Endothelial cell of umbilical vein (primary cell): ENCODE measurements around the gene TPK1. TPM values are rescaled to one million over a fixed set of nuclear protein-coding genes. Genes with fewer than 3 reads are reported as not detected.

Source experiments
- BruUV-seq: library from RNA; stranded (reverse); fragments of 400-500 nt; replicated peaks from 2 replicates; lab custom pipeline; 2021; lab: Mats Ljungman, UMichigan
- CTCF ChIA-PET: fragments of 300-600, 350-600 bp; sonication (Branson Sonifier 250); formaldehyde crosslinking; loops from one replicate; lab custom pipeline; 2021; ENCODE audit warnings: antibody characterized with exemption, inconsistent platforms; lab: Charles Lee
- POLR2A ChIA-PET: fragments of 300-600, 350-600 bp; sonication (Branson Sonifier 250); formaldehyde crosslinking; loops from one replicate; lab custom pipeline; 2021; ENCODE audit warnings: antibody characterized with exemption, inconsistent platforms; lab: Charles Lee
- DNase-seq: peaks from one replicate; pipeline ENCODE4 v3.0.0-alpha.2; 2011; ENCODE audit warnings: low read depth, low spot score
- FAIRE-seq: peaks from 2 replicates; lab custom pipeline; 2011; peaks lifted over from hg19 to GRCh38; lab: Jason Lieb, UNC
- H2AFZ ChIP-seq: 2 replicates; pipeline ENCODE4 v1.6.0; 2012; ENCODE audit warnings: low read depth, low read length, control low read depth, inconsistent platforms
- H3K27ac ChIP-seq: 2 replicates; pipeline ENCODE4 v1.5.1; 2011; ENCODE audit warnings: low read depth, mild to moderate bottlenecking, control low read depth, low read length, moderate library complexity; ENCODE audit not compliant: insufficient read depth
- H3K27me3 ChIP-seq, 2 experiments: 2 replicates each; pipeline versions ENCODE4 v1.6.0 to v1.6.1; 2011; ENCODE audit warnings: low read length in 2 of 2, mixed read lengths in 1 of 2; ENCODE audit not compliant: control insufficient read depth in 2 of 2, insufficient read depth in 2 of 2
- H3K36me3 ChIP-seq, 2 experiments: 2 replicates in 1 of 2; 3 replicates in 1 of 2; pipeline ENCODE4 v1.5.1; 2011; ENCODE audit warnings: low read length in 2 of 2, mild to moderate bottlenecking in 1 of 2, moderate library complexity in 1 of 2; ENCODE audit not compliant: control insufficient read depth in 2 of 2, insufficient read depth in 2 of 2; ENCODE audit errors: extremely low read depth in 1 of 2
- H3K4me1 ChIP-seq: 3 replicates; pipeline ENCODE4 v1.5.1; 2011; ENCODE audit warnings: mild to moderate bottlenecking, low read length; ENCODE audit not compliant: control insufficient read depth, insufficient read depth; ENCODE audit errors: extremely low read depth
- H3K4me2 ChIP-seq: 2 replicates; pipeline ENCODE4 v1.6.1; 2011; ENCODE audit warnings: low read length, control low read depth, mixed read lengths; ENCODE audit not compliant: insufficient read depth
- H3K4me3 ChIP-seq, 3 experiments: fragments of 200-600 bp in 1 of 3; sonication (generic), shearing (Covaris generic) in 1 of 3; replicated peaks in 1 of 3; 2 replicates each; pipeline ENCODE4 v1.5.1; 2011 to 2016; ENCODE audit warnings: control low read depth in 3 of 3, low read length in 3 of 3, mild to moderate bottlenecking in 2 of 3, inconsistent platforms in 1 of 3, low read depth in 1 of 3, moderate library complexity in 1 of 3; ENCODE audit not compliant: insufficient read depth in 1 of 3
- H3K79me2 ChIP-seq: 2 replicates; pipeline ENCODE4 v1.6.0; 2012; ENCODE audit warnings: low read length, inconsistent platforms; ENCODE audit not compliant: control insufficient read depth, insufficient read depth
- H3K9ac ChIP-seq: replicated peaks from 2 replicates; pipeline ENCODE3; 2011; ENCODE audit warnings: low read length, control low read depth; ENCODE audit not compliant: insufficient read depth; ENCODE audit errors: extremely low read depth
- H3K9me1 ChIP-seq: replicated peaks from 3 replicates; pipeline ENCODE4 v1.6.0; 2011; ENCODE audit warnings: mild to moderate bottlenecking, low read length; ENCODE audit not compliant: control insufficient read depth, insufficient read depth; ENCODE audit errors: extremely low read depth
- H3K9me3 ChIP-seq: replicated peaks from 2 replicates; pipeline ENCODE4 v1.5.1; 2012; ENCODE audit warnings: low read length, inconsistent platforms; ENCODE audit not compliant: control insufficient read depth, insufficient read depth
- H4K20me1 ChIP-seq: replicated peaks from 2 replicates; pipeline ENCODE3; 2011; ENCODE audit warnings: mild to moderate bottlenecking, low read length; ENCODE audit not compliant: control insufficient read depth, insufficient read depth; ENCODE audit errors: extremely low read depth
- CTCF ChIP-seq, 2 donors: IDR thresholded peaks; 1 replicate in 1 of 2; 2 replicates in 1 of 2; pipeline ENCODE4 v1.5.1; 2011; ENCODE audit warnings: low read length in 2 of 2, mild to moderate bottlenecking in 2 of 2, moderate library complexity in 2 of 2, control low read depth in 1 of 2, inconsistent platforms in 1 of 2, low read depth in 1 of 2; ENCODE audit not compliant: insufficient read depth in 1 of 2; ENCODE audit errors: extremely low read depth in 1 of 2
- EZH2 ChIP-seq: IDR thresholded peaks from 2 replicates; pipeline ENCODE4 v1.6.1; 2012; ENCODE audit warnings: borderline replicate concordance, low read depth, mild to moderate bottlenecking, moderate library complexity, low read length, inconsistent platforms; ENCODE audit not compliant: severe bottlenecking
- FOS ChIP-seq: IDR thresholded peaks from 2 replicates; pipeline ENCODE4 v1.6.1; 2011; ENCODE audit warnings: mild to moderate bottlenecking, low read length, moderate library complexity, borderline replicate concordance; ENCODE audit not compliant: insufficient read depth
- GATA2 ChIP-seq: IDR thresholded peaks from 2 replicates; pipeline ENCODE4 v1.7.0; 2011; ENCODE audit warnings: low read depth, mild to moderate bottlenecking, moderate library complexity, mixed read lengths, low read length; ENCODE audit not compliant: insufficient read length, insufficient read depth
- JUN ChIP-seq: IDR thresholded peaks from 2 replicates; pipeline ENCODE4 v1.6.1; 2011; ENCODE audit warnings: borderline replicate concordance, low read depth; ENCODE audit not compliant: insufficient read length, insufficient read depth
- MAX ChIP-seq: IDR thresholded peaks from 2 replicates; pipeline ENCODE4 v1.6.1; 2011; ENCODE audit not compliant: insufficient read depth, insufficient read length
- MYC ChIP-seq: IDR thresholded peaks from one replicate; pipeline ENCODE4 v1.6.1; 2011; ENCODE audit warnings: mild to moderate bottlenecking, low read depth, low read length
- POLR2A ChIP-seq: IDR thresholded peaks from 2 replicates; pipeline ENCODE4 v1.6.1; 2012; ENCODE audit warnings: low read depth, mild to moderate bottlenecking, control low read depth, low read length
- POLR2AphosphoS5 ChIP-seq: IDR thresholded peaks from 2 replicates; pipeline ENCODE4 v1.6.1; 2012; ENCODE audit warnings: low read depth, mild to moderate bottlenecking, control low read depth, low read length, moderate library complexity; ENCODE audit not compliant: insufficient read depth
- dilution Hi-C: fragments of 300-500 bp; cut with MboI; formaldehyde crosslinking; loops from one replicate; pipeline ENCODE4 v1.15.0; 2019; ENCODE audit warnings: low sequenced_read_pairs; ENCODE audit not compliant: extremely low pct_ligation_motif_present
- intact Hi-C: fragments of 100-400 bp; cut with micrococcal nuclease; formaldehyde crosslinking; loops from one replicate; pipeline ENCODE4 v1.10.0; 2022
- polyA plus RNA-seq, 4 experiments: library from polyadenylated mRNA; depleted of rRNA in 3 of 4; stranded (reverse) in 3 of 4; unstranded in 1 of 4; fragments of >200 nt; gene quantifications; 2 replicates each; pipeline versions ENCODE4 v1.2.1 to v1.2.3, GENCODE V29; 2011 to 2012; ENCODE audit warnings: missing spikeins in 1 of 4
- total RNA-seq: library from RNA; stranded (reverse); gene quantifications from 2 replicates; pipeline ENCODE4 v1.2.3, GENCODE V29; 2021

The TPK1 gene
- total and polyA plus RNA-seq, 2 donors (not counting 3 experiments of a cell fraction or from before 2014, with no cell fraction given): 7.5 to 9.3 TPM

DNA sequence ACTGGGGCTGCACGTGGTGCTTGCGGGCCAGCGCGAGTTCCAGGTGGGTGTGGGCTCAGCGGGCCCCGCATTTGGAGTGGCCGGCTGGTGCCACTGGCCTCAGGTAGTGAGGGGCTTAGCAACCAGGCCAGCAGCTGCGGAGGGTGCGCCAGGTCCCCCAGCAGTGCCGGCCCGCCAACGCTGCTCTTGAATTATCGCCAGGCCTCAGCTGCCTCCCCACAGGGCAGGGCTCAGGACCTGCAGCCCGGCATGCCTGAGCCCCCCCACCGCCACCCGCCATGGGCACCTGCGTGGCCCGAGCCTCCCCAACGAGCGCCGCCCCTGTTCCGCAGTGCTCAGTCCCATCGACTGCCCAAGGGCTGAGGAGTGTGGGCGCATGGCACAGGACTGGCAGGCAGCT is 185.4 kb downstream of the TPK1 start:
- Histone ChIP-seq H3K79me2 (no peaks in the 10 kb centered on the region), H3K27me3 (no peaks in the 10 kb centered on the region), H3K9me1 (no peaks in the 10 kb centered on the region), H3K9ac (no peak overlapping the region), H3K36me3 (no peaks in the 10 kb centered on the region), H2AFZ (no peak overlapping the region), H3K4me2 (no peak overlapping the region), H3K4me1 (no peaks in the 10 kb centered on the region), H3K27ac (no peak overlapping the region), H4K20me1 (no peaks in the 10 kb centered on the region), H3K4me3 (no peak overlapping the region), H3K9me3 (no peaks in the 10 kb centered on the region)
- dilution Hi-C loops (no loop called here), intact Hi-C loops (no loop called here)
- ChIA-PET CTCF (no interaction called here), POLR2A (no interaction called here)
- no peak for TF ChIP-seq FOS
- no peak for TF ChIP-seq MAX
- no peak for TF ChIP-seq MYC
- no peak for TF ChIP-seq CTCF (IDR thresholded peaks at IDR 0.05; ENCODE audit: extremely low read depth in 1 of 2, insufficient read depth in 1 of 2, low read depth in 1 of 2, low read length in 2 of 2)
- no peak for TF ChIP-seq EZH2
- DNase-seq: no peak
- FAIRE-seq: no peak
- no TSS peak for BruUV-seq

DNA sequence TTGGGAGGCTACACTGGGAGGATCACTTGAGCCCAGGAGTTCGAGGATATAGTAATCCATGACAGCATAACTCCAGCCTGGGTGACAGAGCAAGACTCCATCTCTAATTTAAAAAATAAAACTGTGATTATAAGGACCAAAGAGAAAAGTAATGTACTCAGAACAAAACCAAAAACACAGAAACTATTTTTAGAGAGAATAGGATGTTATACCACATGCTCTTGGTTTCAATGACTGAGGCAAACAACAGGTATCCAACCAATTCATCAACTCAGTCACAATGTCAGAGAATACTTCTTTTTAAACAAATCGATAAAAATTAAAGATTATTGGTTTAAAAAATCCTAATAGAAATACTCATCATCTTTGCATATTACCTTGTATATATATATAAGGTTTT is 186.7 kb downstream of the TPK1 start:
- intact Hi-C loops: no loop called here
- no peak for TF ChIP-seq POLR2AphosphoS5
- no peak for TF ChIP-seq MYC
- no peak for TF ChIP-seq EZH2
- TF ChIP-seq POLR2A: no peak
- no peak for TF ChIP-seq JUN
- TF ChIP-seq FOS: no peak
- no peak for TF ChIP-seq CTCF (IDR thresholded peaks at IDR 0.05; ENCODE audit: extremely low read depth in 1 of 2, insufficient read depth in 1 of 2, low read depth in 1 of 2, low read length in 2 of 2)
- no peak for TF ChIP-seq MAX
- TF ChIP-seq GATA2: no peak
- Histone ChIP-seq H3K4me2 (no peak overlapping the region), H3K4me1 (no peaks in the 10 kb centered on the region), H3K79me2 (no peaks in the 10 kb centered on the region), H3K27ac (no peak overlapping the region), H2AFZ (no peak overlapping the region), H4K20me1 (no peaks in the 10 kb centered on the region), H3K36me3 (no peaks in the 10 kb centered on the region), H3K9ac (no peak overlapping the region), H3K4me3 (no peak overlapping the region), H3K9me3 (no peaks in the 10 kb centered on the region), H3K9me1 (no peaks in the 10 kb centered on the region), H3K27me3 (no peaks in the 10 kb centered on the region)
- POLR2A ChIA-PET: no interaction called here
- no TSS peak for BruUV-seq
- dilution Hi-C loops: no loop called here
- FAIRE-seq: no peak
- CTCF ChIA-PET: no interaction called here
- no peak for DNase-seq
